HG03103 (cell line): ENCODE measurements around the gene RMI1.

Source experiments
- ATAC-seq: cut with Tn5 transposase; IDR thresholded peaks from one replicate; pipeline ENCODE4 v1.9.1; 2021; ENCODE audit warnings: low read depth; ENCODE audit not compliant: unreplicated experiment

Gene RMI1

GRCh38 chr9:83966209-83966582 lies 14.4 kb upstream of the RMI1 start:
- ATAC-seq = no peak

- ATAC-seq = no peak
Observed at GRCh38 chr9:83967073-83967472, 13.5 kb upstream of the RMI1 start.

GRCh38 chr9:83969602-83970001 lies 11.0 kb upstream of the RMI1 start:
- no peak for ATAC-seq

- no peak for ATAC-seq
Observed at GRCh38 chr9:83971485-83971884, 9.1 kb upstream of the RMI1 start.

GRCh38 chr9:83972286-83972685 lies 8.3 kb upstream of the RMI1 start:
- no peak for ATAC-seq

GRCh38 chr9:83975300-83975699 lies 5.3 kb upstream of the RMI1 start:
- ATAC-seq = no peak

GRCh38 chr9:83976372-83976771 lies 4.2 kb upstream of the RMI1 start:
- no peak for ATAC-seq

- ATAC-seq = no peak
Observed at GRCh38 chr9:83977196-83977595, 3.4 kb upstream of the RMI1 start.

GRCh38 chr9:83978992-83979811 lies 1.4 kb upstream of the RMI1 start:
- ATAC-seq = no peak

- peak; percentile 76 for ATAC-seq
Observed at GRCh38 chr9:83979812-83980394, 702 bp upstream of the RMI1 start, which contains the start of gene HNRNPK. HNRNPK (minus strand) TSS chr9:83980215; CDS start chr9:83978252, 1,963 bp downstream.

- no peak for ATAC-seq
Observed at GRCh38 chr9:83981126-83981871, 694 bp downstream of the RMI1 start.

- ATAC-seq = no peak
Observed at GRCh38 chr9:83986195-83986594, 5.6 kb downstream of the RMI1 start.

GRCh38 chr9:83986765-83987401 lies 6.3 kb downstream of the RMI1 start:
- ATAC-seq = no peak

- ATAC-seq = no peak
Observed at GRCh38 chr9:83987402-83987791, 6.8 kb downstream of the RMI1 start.

- ATAC-seq = no peak
Observed at GRCh38 chr9:83988411-83988810, 7.8 kb downstream of the RMI1 start.

GRCh38 chr9:83991355-83991754 lies 10.8 kb downstream of the RMI1 start:
- ATAC-seq = no peak

GRCh38 chr9:83992407-83992806 lies 11.8 kb downstream of the RMI1 start:
- no peak for ATAC-seq

- no peak for ATAC-seq
Observed at GRCh38 chr9:83992901-83993300, 12.3 kb downstream of the RMI1 start.

- ATAC-seq = no peak
Observed at GRCh38 chr9:83996126-83996525, 15.5 kb downstream of the RMI1 start.

GRCh38 chr9:83999141-83999918 lies 18.7 kb downstream of the RMI1 start:
- ATAC-seq = no peak
